ENCODE data around the gene SLC9A3.

SLC9A3 gene

DNA sequence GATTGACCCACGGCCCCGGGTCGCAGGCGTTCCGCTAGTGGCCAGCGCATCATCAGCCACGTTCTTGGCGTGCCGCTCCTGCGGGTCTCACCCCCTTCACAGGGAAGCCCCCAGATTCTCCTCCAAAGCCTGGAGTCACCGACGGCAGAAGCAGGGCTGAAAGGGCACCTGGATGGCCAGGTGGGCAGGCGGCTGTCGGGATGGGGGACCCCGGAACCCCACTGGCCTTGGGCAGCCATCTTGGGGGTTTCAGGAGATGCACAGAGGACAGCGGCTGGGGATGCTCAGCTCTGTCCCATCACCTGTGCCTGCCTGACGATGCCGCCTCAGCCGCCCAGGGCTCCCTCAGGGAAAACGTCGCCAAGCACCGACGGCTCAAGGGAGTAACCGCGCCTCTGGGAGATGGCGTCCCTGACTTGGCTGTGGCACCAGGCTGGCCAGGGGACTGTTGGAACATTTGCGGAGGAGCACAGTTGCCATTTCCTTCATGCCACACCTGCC lies 14.1 kb upstream of the SLC9A3 start:
- no peak for DNase-seq

GRCh38 chr5:537621-538071 lies 13.4 kb upstream of the SLC9A3 start:
- no peak for DNase-seq

GRCh38 chr5:537098-537497 lies 12.8 kb upstream of the SLC9A3 start:
- no peak for DNase-seq

- no peak for DNase-seq
Observed at GRCh38 chr5:535846-536698, 11.8 kb upstream of the SLC9A3 start.

DNA sequence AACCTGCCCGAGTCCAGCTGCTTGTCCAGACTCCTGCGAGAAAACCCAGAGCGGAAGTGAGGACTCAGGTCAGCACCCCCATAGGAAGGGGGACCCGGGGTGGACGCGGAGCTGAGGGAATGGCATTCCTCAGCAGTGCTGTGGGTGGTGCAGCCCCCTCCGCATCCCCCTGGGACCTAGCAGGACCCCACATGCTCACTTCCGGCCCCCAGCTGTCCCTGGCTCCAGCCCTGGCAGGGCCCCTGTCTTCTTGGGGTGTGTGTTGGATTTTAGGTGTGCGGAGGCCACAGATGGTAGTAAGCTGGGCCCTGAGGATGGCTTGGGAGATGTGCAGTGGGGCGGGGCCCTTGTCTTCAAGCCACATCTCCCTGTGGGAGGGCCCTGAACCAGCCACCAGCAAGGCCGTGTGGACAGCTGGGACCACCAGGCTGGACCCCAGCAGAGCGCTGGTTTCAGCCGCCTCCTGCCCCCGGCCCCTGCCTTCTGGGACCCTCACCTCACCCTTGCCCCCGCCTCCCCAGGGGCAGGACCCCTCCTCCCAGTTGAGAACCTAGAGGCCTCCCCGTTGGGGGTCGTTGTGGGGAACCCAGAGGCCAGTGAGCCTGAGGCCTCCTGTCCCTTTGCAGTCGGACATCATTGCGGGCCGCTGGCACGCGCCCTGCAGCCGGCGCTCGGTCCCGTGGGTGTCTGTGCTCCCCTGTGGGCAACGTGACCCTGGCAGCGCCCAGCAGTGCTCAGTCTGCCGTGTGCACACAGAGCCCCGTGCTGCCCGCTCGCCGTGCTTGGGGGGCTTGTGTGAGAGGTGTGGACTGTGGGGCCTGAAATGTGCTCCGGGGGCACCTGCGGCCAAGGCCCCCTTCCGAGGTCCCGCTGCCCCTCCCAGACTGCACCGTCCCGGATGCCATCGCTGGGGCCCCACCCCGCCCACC lies 10.8 kb upstream of the SLC9A3 start:
- no peak for DNase-seq

- DNase-seq, result no peak
Observed at GRCh38 chr5:533955-534742, 9.9 kb upstream of the SLC9A3 start.

DNA sequence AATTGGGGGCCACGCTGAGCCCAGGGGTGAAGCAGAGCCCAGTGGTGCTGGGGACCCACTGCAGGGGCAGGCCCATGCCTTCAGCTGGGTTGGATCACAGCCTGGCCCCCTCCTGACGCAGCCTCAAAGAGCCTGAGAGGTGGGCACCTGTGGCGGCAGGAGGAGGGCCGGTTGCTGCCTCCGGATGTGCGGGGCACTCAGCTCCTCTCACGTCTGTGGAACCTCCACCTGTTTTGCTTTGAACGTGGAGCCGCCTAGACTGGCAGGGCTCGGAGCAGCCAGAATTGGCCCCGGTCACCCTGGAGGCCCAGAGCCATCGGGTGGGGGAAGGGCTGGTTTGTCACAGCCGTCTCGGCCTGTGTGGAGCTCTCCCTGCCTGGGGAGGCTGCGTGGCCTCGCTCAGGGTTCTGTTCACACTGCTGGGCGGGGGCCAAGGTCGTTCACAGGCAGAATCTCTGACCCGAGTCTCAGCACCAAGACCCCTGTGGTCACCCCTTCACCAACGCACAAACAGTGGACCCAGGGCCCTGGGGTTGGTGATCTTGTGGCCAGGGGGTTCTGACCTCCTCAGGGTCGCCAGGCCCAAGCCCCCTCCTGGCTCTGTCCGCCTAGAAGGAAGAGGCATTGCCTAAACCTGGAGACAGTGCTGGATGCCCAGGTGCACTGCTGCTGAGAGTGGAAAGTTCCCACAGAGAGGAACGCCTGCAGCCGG lies 9.2 kb upstream of the SLC9A3 start:
- no peak for DNase-seq

GRCh38 chr5:532521-533242 lies 8.4 kb upstream of the SLC9A3 start:
- no peak for DNase-seq

DNA sequence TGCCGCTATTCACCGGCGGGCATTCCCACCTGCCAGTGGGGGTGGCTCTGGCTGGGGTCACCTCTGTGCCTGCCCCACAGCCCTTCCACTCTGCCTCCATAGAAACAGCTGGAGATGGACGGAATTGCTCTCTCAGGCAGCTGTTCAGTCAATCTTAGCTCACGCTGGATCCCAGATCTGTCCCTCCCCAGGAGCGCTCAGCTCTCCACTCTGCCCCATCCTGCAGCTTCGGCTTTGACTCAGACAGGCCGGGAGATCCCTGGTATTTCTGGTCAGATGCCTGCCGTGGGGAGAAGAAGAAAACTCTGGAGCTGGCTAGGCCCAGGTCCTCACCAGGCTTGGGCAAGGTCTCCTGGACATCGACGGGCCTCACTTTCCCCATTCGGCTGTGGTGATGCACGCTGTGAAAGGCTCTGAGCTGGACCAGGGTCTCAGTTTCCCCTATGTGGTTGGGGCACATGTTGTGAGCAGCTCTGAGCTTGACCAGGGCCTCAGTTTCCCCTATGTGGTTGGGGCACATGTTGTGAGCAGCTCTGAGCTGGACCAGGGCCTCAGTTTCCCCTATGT lies 7.6 kb upstream of the SLC9A3 start:
- no peak for DNase-seq

DNA sequence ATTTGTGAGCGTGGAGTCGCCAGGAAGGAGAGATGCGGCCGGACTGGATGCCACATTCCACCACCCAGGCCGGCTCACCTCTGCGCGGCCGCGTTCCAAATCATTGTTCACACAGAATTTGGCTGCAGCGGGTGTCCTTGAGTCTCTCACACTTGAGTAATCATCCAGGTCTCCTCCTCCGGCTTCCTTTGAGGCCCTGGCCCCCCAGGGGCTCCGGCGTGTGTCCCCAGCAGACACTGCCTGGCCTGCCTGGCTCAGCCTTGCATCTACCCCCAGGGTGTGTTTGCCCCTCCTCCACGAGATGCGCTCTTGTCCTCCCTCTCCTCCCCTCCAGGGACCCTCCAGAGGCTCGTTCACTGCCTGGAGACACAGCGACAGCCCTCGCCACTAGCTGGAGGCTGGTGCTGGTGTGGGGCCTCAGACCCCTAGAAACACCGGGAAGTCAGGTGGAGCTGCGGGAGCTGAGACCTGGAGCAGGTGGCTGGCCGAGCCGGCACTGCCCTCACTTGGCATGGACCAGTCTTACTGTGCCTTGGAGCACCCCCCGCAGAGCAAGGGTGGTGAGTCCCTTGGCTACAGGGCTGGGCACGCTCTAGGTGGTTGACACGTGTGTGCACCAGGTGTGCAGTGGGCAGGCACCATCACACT lies 7.0 kb upstream of the SLC9A3 start:
- no peak for DNase-seq

DNA sequence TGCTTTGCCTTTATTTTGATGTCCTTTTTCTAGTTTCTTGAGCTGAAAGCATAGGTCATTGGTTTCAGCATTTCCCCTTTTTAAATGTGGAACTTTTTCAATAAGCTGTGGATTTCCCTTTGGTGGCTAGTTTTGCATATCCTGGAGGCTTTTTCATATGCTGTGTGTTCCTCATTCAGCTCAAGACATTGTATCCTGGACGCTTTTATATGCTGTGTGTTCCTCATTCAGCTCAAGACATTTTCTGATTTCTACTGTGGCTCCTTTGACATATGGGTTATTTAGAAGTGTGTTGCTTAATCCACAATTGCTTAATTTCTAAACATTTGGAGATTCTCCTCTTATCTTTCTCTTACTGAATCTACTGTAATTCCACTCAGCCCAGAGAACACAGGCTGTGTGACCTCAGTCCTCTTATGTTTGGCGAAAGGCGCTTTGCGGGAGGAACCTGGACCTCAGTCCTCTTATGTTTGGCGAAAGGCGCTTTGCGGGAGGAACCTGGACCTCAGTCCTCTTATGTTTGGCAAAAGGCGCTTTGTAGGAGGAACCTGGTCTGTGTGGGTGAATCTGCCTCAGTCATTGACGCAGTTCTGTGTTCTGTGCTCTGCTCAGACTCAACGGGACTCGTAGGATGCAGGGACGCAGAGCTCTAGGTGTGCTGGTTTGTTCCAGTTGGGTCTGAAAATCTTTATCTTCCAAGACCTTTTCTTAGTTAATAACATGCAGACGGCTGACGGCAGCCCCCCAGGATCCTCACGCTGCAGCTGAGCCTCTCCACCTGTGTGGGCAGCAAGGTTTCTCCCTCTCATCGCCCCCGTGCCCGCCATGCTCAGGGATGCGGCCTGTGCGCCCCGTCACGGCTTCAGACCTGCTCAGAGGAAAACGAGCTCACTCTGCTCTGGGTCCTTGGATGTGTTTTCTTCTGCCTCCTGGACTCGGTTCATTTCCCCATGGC lies 6.0 kb upstream of the SLC9A3 start:
- DNase-seq, result no peak

DNA sequence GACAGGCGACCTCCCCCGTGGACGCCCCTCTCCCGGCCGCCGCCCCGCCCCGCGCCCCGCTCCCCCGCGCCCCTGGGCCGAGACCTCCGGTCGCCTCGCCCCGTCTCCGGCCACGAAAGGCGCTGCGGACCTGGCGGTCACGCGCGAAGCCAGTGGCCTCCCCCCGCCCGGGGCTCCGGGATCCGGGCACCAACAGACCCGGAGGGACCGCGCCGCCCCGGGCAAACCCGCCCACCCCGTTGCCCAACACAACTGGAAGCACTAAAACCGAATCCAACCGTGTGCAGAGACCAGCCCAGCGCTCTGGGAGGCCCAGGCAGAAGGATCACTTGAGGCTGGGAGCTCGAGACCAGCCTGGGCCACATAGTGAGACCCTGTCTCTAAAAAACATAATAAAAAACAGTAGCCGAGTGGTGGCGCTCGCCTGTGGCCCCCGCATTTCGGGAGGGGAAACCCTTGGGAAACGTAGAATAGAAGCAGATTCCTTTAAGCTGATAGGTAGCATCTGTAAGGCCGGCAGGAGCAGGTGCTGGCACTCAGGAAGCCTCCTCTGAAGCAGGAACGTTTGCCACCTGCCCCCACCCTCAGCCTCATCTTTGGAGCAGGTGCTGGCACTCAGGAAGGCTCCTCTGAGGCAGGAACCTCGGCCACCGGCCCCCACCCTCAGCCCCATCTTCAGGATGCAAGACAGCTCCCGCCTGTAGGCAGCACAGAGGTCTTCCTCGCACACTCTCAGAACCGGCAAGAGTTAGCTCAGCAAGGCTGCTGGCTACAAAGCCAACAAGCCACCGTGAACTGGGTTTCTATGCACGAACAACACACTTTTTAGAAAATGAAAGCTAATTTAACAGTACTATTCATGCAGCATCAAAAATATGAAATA lies 4.6 kb upstream of the SLC9A3 start:
- no peak for DNase-seq

DNA sequence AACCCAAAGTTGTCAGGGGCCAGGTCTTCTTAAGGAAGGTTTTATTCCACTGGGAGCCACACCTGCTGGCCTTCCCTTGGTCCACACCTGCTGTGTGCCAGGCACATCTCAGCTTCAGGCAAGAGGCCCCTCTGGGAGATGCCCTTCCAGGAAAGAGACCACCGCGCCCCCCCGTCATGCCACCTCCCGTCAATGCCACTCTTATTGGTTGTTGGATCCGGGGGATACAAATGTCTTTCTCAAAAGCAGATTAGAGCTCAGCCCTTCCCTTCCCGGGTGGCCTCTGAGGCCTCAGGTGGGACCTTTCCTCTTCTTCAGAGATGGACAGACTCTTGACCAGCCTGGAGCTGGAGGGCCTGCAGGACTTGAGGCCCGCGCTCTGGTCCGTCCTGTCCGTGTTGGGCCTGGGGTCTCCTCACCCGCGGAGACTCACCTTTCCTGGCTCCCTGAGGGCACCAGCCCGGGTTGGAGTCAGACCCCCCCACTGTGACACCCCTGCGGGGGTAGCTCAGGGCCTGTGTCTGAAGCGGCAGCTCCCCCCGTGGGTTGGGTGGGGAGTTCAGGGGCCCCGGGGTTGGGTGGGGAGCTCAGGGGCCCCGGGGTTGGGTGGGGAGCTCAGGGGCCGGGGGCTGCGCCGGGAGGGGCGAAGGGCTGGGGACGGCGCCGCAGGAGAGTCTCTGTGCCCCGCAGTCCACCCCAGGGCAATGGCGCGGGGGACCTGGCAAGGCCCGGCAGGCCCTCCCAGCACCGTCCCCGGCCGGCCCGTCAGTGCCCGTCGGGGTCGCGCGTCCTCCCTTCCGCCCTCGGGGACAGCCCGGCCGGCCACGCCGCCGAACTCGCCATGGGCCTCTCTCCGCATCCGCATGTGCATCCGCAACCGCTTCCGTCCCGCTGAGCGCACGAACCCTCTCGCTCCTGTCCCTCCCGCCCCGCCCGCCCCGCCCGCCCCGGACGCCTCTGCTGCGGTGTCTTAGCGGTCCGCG lies 3.7 kb upstream of the SLC9A3 start:
- no peak for DNase-seq

GRCh38 chr5:526456-527088 lies 2.3 kb upstream of the SLC9A3 start:
- DNase-seq, result no peak

DNA sequence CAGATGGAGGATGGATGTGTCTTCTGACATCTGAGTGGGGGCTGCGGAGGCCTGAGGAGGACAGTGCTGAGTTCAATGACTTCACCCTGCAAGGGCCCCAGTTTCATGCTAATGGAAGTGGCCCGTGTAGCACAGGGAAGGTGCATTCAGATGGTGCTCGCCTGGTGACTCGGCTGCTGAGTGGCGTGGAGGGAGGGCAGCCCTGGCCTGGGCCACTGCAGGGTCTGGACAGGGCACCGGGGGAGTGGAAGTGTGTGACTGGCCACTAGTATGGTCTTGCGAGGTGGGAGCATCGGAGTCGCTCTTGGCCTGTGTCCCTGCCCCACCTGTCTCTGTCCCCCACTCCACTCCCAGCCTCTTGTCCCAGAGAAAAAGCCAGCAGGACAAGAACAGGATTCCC lies 1.7 kb upstream of the SLC9A3 start:
- no peak for DNase-seq

DNA sequence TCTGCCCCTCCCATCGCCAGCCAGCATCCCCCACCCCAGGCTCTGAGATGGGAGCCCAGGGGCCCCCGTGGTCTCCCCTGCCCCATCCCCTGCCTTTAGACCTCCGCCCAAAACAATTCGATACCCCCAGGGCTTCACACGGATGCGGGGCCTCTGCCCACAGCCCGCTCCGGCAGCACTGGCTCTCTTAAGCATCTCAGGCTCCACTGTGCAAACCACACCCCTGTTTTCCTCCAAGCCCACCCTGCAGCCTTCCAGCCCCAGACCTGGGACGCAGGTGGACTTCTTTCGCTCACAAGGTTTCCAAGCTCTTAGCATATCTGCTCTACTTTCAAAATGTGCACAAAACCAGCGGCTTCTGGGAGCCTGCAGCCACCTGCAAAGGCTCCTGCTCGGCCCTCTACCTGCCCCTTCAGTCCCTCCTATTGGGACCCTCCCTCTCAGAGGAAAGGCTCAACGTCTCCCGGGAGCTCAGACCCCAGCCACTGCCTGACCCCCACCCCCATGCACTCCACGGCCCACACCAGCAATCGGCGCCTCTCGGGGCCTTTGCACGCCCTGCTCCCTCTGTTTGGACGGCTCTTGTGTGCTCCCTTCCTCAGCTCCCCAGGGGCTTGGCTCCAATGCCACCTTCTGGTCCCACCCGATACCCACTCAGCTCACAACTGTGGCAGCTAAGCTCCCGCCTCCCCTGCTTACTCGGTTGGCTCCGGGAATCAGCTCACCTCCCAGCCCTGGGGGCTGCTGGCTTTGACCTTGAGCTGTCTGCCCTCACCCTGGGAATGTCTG lies 918 bp upstream of the SLC9A3 start:
- no peak for DNase-seq
